HepG2 (cell line): ENCODE data around the gene LIPN. TPM values are rescaled to one million over a fixed set of nuclear protein-coding genes. Genes with fewer than 3 reads are reported as not detected.

Source experiments
- ATAC-seq: fragments of 200-7000 bp; cut with Tn5 transposase; 3 replicates; pipeline ENCODE4 v1.9.1; 2020; ENCODE audit warnings: mild to moderate bottlenecking, moderate library complexity
- BruUV-seq: library from RNA; stranded (reverse); fragments of 400-500 nt; replicated peaks from 2 replicates; lab custom pipeline; 2021; lab: Mats Ljungman, UMichigan
- CTCF ChIA-PET: fragments of 300-600 bp; formaldehyde crosslinking; extraction: SDS; loops from one replicate; lab custom pipeline; 2021; ENCODE audit warnings: low total read pairs, inconsistent platforms, low intra/inter-chr PET ratio; lab: Yijun Ruan, JAX
- POLR2A ChIA-PET: fragments of 350-600 bp; sonication (Branson Sonifier 250); formaldehyde crosslinking; loops from one replicate; lab custom pipeline; 2020; ENCODE audit warnings: antibody characterized with exemption, inconsistent platforms; lab: Yijun Ruan, JAX
- DNase-seq: peaks from one replicate; pipeline ENCODE4 v3.0.0-alpha.2; 2015; ENCODE audit warnings: low spot score
- FAIRE-seq: peaks from 3 replicates; lab custom pipeline; 2011; peaks lifted over from hg19 to GRCh38; lab: Jason Lieb, UNC
- H2AFZ ChIP-seq: one replicate; pipeline ENCODE4 v1.6.1; 2011; ENCODE audit warnings: low read length, inconsistent platforms
- H3K27ac ChIP-seq: fragments of 300-600 bp; 3 replicates; pipeline ENCODE4 v1.8.0; 2011; ENCODE audit warnings: mixed run types, mild to moderate bottlenecking, mixed read lengths, low read length, inconsistent platforms; ENCODE audit not compliant: insufficient read depth; ENCODE audit errors: extremely low read length
- H3K27me3 ChIP-seq, 2 experiments: fragments of 200-600 bp in 1 of 2; 2 replicates in 1 of 2; 3 replicates in 1 of 2; pipeline versions ENCODE4 v1.6.0 to v1.8.0; 2011; ENCODE audit warnings: low read length in 2 of 2, mild to moderate bottlenecking in 2 of 2, moderate library complexity in 2 of 2, inconsistent platforms in 1 of 2; ENCODE audit not compliant: insufficient read depth in 2 of 2, control insufficient read depth in 1 of 2
- H3K36me3 ChIP-seq, 2 experiments: fragments of 200-600 bp in 1 of 2; replicated peaks in 1 of 2; 2 replicates in 1 of 2; 3 replicates in 1 of 2; pipeline versions ENCODE4 v1.5.1 to v1.8.0; 2011; ENCODE audit warnings: low read length in 2 of 2, inconsistent platforms in 1 of 2; ENCODE audit not compliant: insufficient read depth in 2 of 2, control insufficient read depth in 1 of 2
- H3K4me1 ChIP-seq: 2 replicates; pipeline ENCODE4 v1.5.1; 2012; ENCODE audit warnings: low read length, inconsistent platforms; ENCODE audit not compliant: insufficient read depth
- H3K4me2 ChIP-seq: 2 replicates; pipeline ENCODE4 v1.6.0; 2011; ENCODE audit warnings: low read depth, low read length, inconsistent platforms
- H3K4me3 ChIP-seq, 3 experiments: fragments of 200-600 bp in 1 of 3; sonication (generic), shearing (Covaris generic) in 1 of 3; replicated peaks in 1 of 3; 2 replicates each; pipeline ENCODE4 v1.5.1; 2011 to 2016; ENCODE audit warnings: low read length in 3 of 3, inconsistent platforms in 2 of 3, low read depth in 2 of 3, mild to moderate bottlenecking in 2 of 3, control low read depth in 1 of 3, mixed read lengths in 1 of 3; ENCODE audit not compliant: insufficient read depth in 1 of 3
- H3K79me2 ChIP-seq: one replicate; pipeline ENCODE4 v1.6.1; 2011; ENCODE audit warnings: low read length, inconsistent platforms; ENCODE audit not compliant: insufficient read depth
- H3K9ac ChIP-seq: 2 replicates; pipeline ENCODE4 v1.6.0; 2011; ENCODE audit warnings: mild to moderate bottlenecking, low read depth, low read length, inconsistent platforms; ENCODE audit not compliant: insufficient read depth
- H3K9me3 ChIP-seq: 2 replicates; pipeline ENCODE4 v1.5.1; 2012; ENCODE audit warnings: mild to moderate bottlenecking, low read length
- H4K20me1 ChIP-seq: 2 replicates; pipeline ENCODE4 v1.6.0; 2011; ENCODE audit warnings: inconsistent platforms, mild to moderate bottlenecking, low read length, moderate library complexity; ENCODE audit not compliant: insufficient read depth
- FOSL2 ChIP-seq: sonication (generic); formaldehyde crosslinking; IDR thresholded peaks from 2 replicates; pipeline ENCODE4 v1.4.0; 2020; ENCODE audit warnings: missing genetic modification reagents
- KDM1A ChIP-seq: IDR thresholded peaks from 2 replicates; pipeline ENCODE4 v1.6.1; 2016; ENCODE audit warnings: missing compliant biosample characterization
- NFE2 ChIP-seq: sonication (generic); formaldehyde crosslinking; IDR thresholded peaks from 2 replicates; pipeline ENCODE4 v1.4.0; 2020; ENCODE audit warnings: missing genetic modification reagents
- ZNF331 ChIP-seq: sonication (generic); formaldehyde crosslinking; IDR thresholded peaks from 2 replicates; pipeline ENCODE4 v1.4.0; 2020; ENCODE audit warnings: missing genetic modification reagents
- WGBS: methylation state at CpG from one replicate; pipeline ENCODE4 v1.1.6; 2017; ENCODE audit warnings: low lambda C conversion rate; 5-methylcytosine and 5-hydroxymethylcytosine counted together
- in situ Hi-C: cut with HindIII; loops from 2 replicates; pipeline ENCODE4 v1.10.0; 2017; ENCODE audit warnings: low pct_unique_long_range_greater_than_20kb; ENCODE audit not compliant: extremely low pct_ligation_motif_present
- intact Hi-C: fragments of 100-400 bp; cut with micrococcal nuclease; formaldehyde crosslinking; loops from one replicate; pipeline ENCODE4 v1.10.0; 2022; ENCODE audit not compliant: unreplicated experiment
- polyA plus RNA-seq, 8 experiments: library from polyadenylated mRNA; depleted of rRNA in 3 of 8; stranded (reverse) in 7 of 8; unstranded in 1 of 8; fragments of >200 nt; fragmentation: Illumina TruSeq in 4 of 8; extraction: Trizol in 4 of 8; gene quantifications; 2 replicates each; pipeline versions ENCODE4 v1.2.1 to v1.2.3, GENCODE V29; 2011 to 2016; ENCODE audit warnings: low read depth in 4 of 8, missing spikeins in 1 of 8, mixed read lengths in 1 of 8; ENCODE audit not compliant: insufficient read depth in 1 of 8
- total RNA-seq, 5 experiments: library from RNA; depleted of rRNA; stranded (reverse); fragments of >200 nt; fragmentation: Illumina TruSeq; extraction: Trizol; gene quantifications; 2 replicates each; pipeline ENCODE4 v1.2.3, GENCODE V29; 2016; ENCODE audit warnings: low read depth in 1 of 5

LIPN gene
- total and polyA plus RNA-seq, 2 of the 13 experiments (the other 11 are each of a cell fraction or from before 2014, with no cell fraction given): not detected

DNA sequence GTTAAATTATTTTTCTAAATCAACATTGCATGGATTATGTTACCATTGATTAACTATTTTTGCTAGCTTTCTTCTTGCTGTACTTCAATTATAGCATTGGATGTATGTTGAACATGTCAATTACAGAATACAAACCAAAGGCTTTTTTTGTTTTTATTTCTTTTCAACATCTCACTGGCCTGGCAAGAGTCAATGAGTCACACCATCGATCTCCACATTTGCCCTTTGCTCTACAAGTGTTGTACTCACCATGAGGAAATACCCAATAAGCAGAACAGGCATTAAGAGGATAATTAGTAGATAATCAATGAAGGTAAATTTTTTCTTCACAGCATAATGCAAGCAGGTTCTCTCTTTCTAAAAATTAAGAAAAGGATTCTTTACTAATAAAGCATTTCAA, 68.5 kb downstream of the LIPN start:
- intact Hi-C loops (no loop called here), in situ Hi-C loops (loop anchor here (25.0 kb wide), 1 partner anchor 384 kb away; the partner anchor contains the start of gene CH25H)
- FAIRE-seq (no peak), DNase-seq (no peak), ATAC-seq (no peak)
- POLR2A ChIA-PET: no interaction called here
- Histone ChIP-seq H3K27me3 (0 out of 5 replicates have a peak, but pooled peaks cover 0 to 4% of the 10 kb centered on the region in 2 experiments), H3K27ac (no peak overlapping the region), H2AFZ (no peak overlapping the region), H3K4me2 (no peak overlapping the region), H3K36me3 (no peaks in the 10 kb centered on the region), H4K20me1 (no peaks in the 10 kb centered on the region), H3K4me3 (no peak overlapping the region), H3K9me3 (no peaks in the 10 kb centered on the region), H3K9ac (no peak overlapping the region), H3K4me1 (no peaks in the 10 kb centered on the region), H3K79me2 (no peaks in the 10 kb centered on the region)
- BruUV-seq: no TSS peak
- CTCF ChIA-PET: no interaction called here
- 3% methylated on average over 1 of the region's 1 CpG for whole genome bisulfite sequencing
- TF ChIP-seq ZNF331 (CRISPR knock-in tag): no peak
- no peak for TF ChIP-seq NFE2 (CRISPR knock-in tag)
- TF ChIP-seq FOSL2 (CRISPR knock-in tag): peak; percentile 22; the same call in 1 of the 2 replicates
- no peak for TF ChIP-seq KDM1A (CRISPR knock-in tag)

Other genes with a start within 250 kb of the LIPN start
- not detected in 2 replicates for gene RNLS, start 176.7 kb upstream of the LIPN start, total RNA-seq (2016; rRNA removed; fragmentation: Illumina TruSeq; extraction: Trizol)
- gene RNLS, start 176.7 kb upstream of the LIPN start, polyA plus RNA-seq (2011; rRNA removed): not detected in 2 replicates
- gene LIPJ, start 173.3 kb upstream of the LIPN start, total RNA-seq (2016; rRNA removed; fragmentation: Illumina TruSeq; extraction: Trizol): not detected in 2 replicates
- not detected in 2 replicates for gene LIPJ, start 173.3 kb upstream of the LIPN start, polyA plus RNA-seq (2011; rRNA removed)
- gene LIPF, start 95.6 kb upstream of the LIPN start, total RNA-seq (2016; rRNA removed; fragmentation: Illumina TruSeq; extraction: Trizol): not detected in 2 replicates
- gene LIPF, start 95.6 kb upstream of the LIPN start, polyA plus RNA-seq (2011; rRNA removed): not detected in 2 replicates
- not detected in 2 replicates for gene LIPK, start 53.8 kb upstream of the LIPN start, total RNA-seq (2016; rRNA removed; fragmentation: Illumina TruSeq; extraction: Trizol)
- not detected in 2 replicates for gene LIPK, start 53.8 kb upstream of the LIPN start, polyA plus RNA-seq (2011; rRNA removed)
- gene LIPM, start 42.7 kb downstream of the LIPN start, total RNA-seq (2016; rRNA removed; fragmentation: Illumina TruSeq; extraction: Trizol): not detected in 2 replicates
- not detected in 2 replicates for gene LIPM, start 42.7 kb downstream of the LIPN start, polyA plus RNA-seq (2011; rRNA removed)
- not detected in 2 replicates for gene ANKRD22, start 91.8 kb downstream of the LIPN start, total RNA-seq (2016; rRNA removed; fragmentation: Illumina TruSeq; extraction: Trizol)
- not detected in 2 replicates for gene ANKRD22, start 91.8 kb downstream of the LIPN start, polyA plus RNA-seq (2011; rRNA removed)
- 1.5 and 1.6 TPM in 2 replicates for gene STAMBPL1, start 120.2 kb downstream of the LIPN start, total RNA-seq (2016; rRNA removed; fragmentation: Illumina TruSeq; extraction: Trizol)
- gene STAMBPL1, start 120.2 kb downstream of the LIPN start, polyA plus RNA-seq (2011; rRNA removed): 1.0 and 1.4 TPM in 2 replicates
- gene ACTA2, start 192.8 kb downstream of the LIPN start, total RNA-seq (2016; rRNA removed; fragmentation: Illumina TruSeq; extraction: Trizol): 58.1 and 59.9 TPM in 2 replicates
- gene ACTA2, start 192.8 kb downstream of the LIPN start, polyA plus RNA-seq (2011; rRNA removed): 21.8 and 25.1 TPM in 2 replicates
- 15.0 and 17.9 TPM in 2 replicates for gene FAS, start 230.8 kb downstream of the LIPN start, total RNA-seq (2016; rRNA removed; fragmentation: Illumina TruSeq; extraction: Trizol)
- 4.3 and 5.9 TPM in 2 replicates for gene FAS, start 230.8 kb downstream of the LIPN start, polyA plus RNA-seq (2011; rRNA removed)